Mononuclear cell (primary cell): Measurements from ENCODE around the gene REN. TPM values are rescaled to one million over a fixed set of nuclear protein-coding genes. Genes with fewer than 3 reads are reported as not detected.

Experiments used
- H3K27me3 ChIP-seq: 2 replicates; pipeline ENCODE4 v1.6.0; 2011; ENCODE audit warnings: low read length, control low read depth; ENCODE audit not compliant: insufficient read depth
- H3K4me1 ChIP-seq: 2 replicates; pipeline ENCODE4 v1.5.1; 2011; ENCODE audit warnings: mild to moderate bottlenecking, low read length, control low read depth; ENCODE audit not compliant: insufficient read depth
- H3K4me3 ChIP-seq: 2 replicates; pipeline ENCODE4 v1.5.1; 2011; ENCODE audit warnings: mild to moderate bottlenecking, low read length, moderate library complexity
- H3K9me3 ChIP-seq: 2 replicates; pipeline ENCODE4 v1.5.1; 2011; ENCODE audit warnings: low read depth, mild to moderate bottlenecking, control low read depth, low read length
- total RNA-seq: library from RNA; depleted of rRNA; stranded (reverse); fragments of >200 nt; gene quantifications from one replicate; pipeline ENCODE4 v1.2.3, GENCODE V29; 2012

Gene REN
- total RNA-seq = not detected

DNA sequence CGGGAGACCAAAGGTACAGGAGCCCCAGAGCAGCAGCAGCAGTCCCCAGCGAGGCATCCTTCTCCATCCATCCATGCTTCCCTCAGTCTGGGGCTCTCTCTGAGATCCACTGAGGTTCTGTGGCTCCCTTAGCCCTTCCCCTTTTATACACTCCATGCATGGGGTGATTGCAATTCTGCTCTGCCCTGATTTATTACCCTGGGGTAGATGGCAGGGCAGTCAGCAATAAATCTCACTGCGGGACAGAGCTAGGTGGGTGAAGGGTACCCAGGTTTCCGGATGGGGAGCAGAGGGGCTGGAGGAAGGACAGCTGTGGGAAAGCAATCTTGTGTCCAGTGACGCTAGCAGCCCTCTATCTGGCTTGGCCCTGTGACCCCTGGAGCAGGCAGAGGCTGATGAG, at the start of gene REN:
REN (minus strand) TSS at position 119 of the 400 bp plus-strand sequence; CDS start at position 75, 44 bp downstream.
- Histone ChIP-seq H3K9me3 (peaks cover 22% of the 10 kb centered on the region), H3K4me1 (no peaks in the 10 kb centered on the region), H3K27me3 (no peaks in the 10 kb centered on the region), H3K4me3 (no peak within 1 kb of the TSS)

DNA sequence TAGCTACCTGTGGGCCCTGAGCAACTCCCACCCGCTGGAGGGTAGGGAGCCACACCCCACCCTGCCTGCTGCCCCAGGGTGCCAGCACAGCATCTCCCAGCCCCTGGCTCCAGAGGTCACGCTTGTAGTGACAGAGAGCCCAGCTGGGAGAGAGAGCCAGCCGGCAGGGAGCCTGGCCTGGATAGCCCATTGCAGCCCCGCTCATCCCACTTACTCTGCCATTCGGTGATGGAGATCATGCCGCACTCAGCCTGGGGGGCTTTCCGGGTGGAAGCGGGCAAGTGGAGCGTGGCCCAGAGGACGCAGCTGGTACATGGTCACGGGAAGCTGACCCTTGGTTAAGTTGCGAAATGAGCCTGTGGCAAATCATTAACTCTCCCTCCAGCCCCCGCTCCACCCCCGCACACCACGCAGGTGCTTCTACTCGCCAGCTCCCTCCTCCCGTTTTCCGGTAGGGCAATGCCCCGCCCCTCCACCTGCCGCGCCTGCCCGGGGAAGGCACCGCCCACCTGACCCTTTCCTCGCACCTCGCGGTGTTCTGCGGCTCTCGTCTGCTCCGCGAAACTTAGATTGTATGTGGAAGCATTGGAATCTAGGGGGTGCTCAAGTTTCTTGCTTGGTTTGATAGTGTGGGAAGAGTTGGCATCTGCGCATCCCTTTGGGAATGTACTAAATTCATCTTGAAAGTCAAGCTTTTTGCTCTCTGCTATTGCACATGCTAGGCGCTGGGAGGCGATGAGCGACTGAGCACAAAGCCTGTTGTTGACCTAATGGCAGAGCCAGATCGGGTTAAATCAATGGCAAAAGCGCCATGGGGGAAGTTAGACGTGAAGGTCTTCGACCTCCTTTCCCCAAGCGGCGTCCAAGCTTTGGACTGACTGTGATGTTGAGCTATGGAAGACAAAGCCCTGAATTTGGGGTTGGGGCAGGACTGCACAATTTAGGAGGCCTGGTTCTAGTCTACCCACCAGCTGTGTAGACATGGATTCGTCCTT, 47.8 kb upstream of the REN start, which contains the start of gene GOLT1A:
GOLT1A (minus strand) TSS at position 321 of the 995 bp plus-strand sequence; CDS start at position 239, 82 bp downstream.
- peaks cover 10% of the 10 kb centered on the region for H3K4me1 ChIP-seq
- no peak within 1 kb of the TSS for H3K4me3 ChIP-seq

DNA sequence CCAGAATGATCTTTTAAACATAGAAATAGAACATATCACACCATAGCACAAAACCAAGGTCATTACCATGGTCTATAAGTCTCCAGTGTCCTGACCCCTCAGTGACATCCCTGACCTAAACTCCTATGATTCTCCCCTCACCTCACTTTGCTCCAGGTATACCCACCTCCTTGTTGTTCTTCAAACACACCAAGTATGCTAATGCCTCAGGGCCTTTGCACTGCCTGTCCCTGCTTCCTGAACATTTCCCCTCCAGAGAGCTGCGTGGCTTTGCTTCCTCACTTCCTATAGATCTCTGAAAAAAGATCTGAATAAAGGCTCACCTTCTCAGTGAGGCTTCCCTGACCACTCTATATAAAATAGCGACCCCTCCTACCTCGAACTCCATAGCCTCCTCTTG, 46.6 kb upstream of the REN start:
- Histone ChIP-seq H3K27me3 (no peaks in the 10 kb centered on the region), H3K4me1 (peaks cover 10% of the 10 kb centered on the region), H3K9me3 (no peaks in the 10 kb centered on the region), H3K4me3 (no peak overlapping the region)

More for the DNA sequence above, 47.8 kb upstream of the REN start, which contains the start of gene GOLT1A:
- Histone ChIP-seq H3K9me3 (no peaks in the 10 kb centered on the region), H3K27me3 (no peaks in the 10 kb centered on the region)

DNA sequence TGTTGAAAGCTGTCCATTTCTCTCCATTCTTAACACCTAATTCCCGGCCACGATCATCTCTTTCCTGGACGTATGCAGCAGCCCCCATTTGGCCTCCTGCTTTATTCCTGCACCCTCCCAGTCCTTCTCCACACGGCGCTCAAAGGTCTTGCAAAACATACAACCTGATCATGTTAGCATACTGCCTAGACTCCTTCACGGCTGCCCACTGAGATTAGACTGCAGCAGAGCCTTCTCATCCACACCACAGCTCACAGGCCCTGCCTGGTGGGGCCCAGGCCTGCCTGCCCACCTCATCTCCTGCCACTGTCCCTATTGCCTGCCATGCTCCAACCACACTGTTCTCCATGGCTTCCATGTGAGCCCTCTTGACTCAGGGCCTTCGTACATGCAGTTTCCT, 44.9 kb upstream of the REN start:
- Histone ChIP-seq H3K9me3 (no peaks in the 10 kb centered on the region), H3K4me3 (no peak overlapping the region)

DNA sequence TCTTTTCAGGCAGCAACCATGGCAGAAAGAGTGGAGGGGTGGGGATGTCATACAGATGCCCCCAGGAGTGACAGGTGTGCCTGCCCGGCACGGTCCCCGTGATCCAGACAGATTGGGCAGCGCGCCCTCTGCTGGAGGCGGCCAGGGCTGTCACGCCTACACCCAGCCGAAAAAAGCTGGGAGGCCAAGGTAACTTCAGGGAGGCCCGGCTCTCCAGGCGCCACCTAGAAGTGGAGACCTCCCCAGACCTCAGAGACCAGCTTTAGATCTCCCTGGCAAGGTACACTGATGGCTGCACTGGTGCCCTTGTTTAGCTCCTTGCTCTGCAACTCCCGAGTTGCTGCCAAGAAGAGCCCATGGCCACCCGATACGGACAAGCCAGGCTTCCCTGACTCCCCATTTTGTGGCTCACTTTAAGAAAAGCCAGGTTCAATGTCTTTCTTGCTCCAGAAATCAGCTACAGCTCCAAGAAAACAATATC, 41.0 kb upstream of the REN start:
- H3K4me3 ChIP-seq = no peak overlapping the region
- H3K27me3 ChIP-seq = peaks cover 15% of the 10 kb centered on the region

More for the DNA sequence above, 44.9 kb upstream of the REN start:
- peaks cover 9% of the 10 kb centered on the region for H3K27me3 ChIP-seq
- H3K4me1 ChIP-seq = peaks cover 14% of the 10 kb centered on the region

DNA sequence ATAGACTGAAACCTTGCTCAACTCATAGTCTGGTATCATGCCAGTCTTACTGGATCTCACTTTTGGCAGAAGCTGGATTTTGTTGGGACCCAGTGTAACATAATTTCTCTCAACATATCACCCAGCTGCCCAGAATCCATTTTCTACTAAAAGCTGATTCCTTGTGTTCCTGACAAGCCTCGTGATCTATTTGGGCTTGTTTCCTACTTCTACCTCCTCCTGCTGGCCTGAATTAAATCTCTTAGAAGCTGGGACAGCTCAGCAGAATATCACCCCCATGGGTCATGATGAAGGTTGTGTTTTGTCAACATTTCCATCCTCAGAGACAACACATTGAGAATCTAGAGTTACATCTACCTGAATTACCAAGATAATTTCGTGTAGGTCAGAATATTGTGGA, 40.0 kb upstream of the REN start:
- Histone ChIP-seq H3K27me3 (peaks cover 15% of the 10 kb centered on the region), H3K4me3 (no peak overlapping the region), H3K4me1 (peaks cover 4% of the 10 kb centered on the region), H3K9me3 (no peaks in the 10 kb centered on the region)

More for the DNA sequence above, 41.0 kb upstream of the REN start:
- H3K9me3 ChIP-seq = no peaks in the 10 kb centered on the region
- peaks cover 4% of the 10 kb centered on the region for H3K4me1 ChIP-seq

DNA sequence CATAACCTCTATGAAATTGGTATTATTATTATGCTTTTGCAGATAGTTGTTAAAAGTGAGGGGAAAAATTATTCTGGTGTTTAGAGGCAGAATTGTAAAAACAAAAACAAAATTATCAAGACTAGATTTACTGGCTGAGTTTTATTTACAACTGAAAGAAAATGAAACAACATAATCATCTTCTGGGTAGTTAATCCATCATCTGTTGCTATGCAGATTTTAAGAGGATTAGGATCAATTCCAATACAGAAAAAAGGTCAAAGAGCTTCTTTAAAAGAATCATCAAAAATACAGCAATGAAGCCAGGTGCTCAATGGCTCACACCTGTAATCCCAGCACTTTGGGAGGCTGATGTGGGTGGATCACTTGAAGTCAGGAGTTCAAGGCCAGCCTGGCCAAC, 39.3 kb upstream of the REN start:
- peaks cover 4% of the 10 kb centered on the region for H3K4me1 ChIP-seq

DNA sequence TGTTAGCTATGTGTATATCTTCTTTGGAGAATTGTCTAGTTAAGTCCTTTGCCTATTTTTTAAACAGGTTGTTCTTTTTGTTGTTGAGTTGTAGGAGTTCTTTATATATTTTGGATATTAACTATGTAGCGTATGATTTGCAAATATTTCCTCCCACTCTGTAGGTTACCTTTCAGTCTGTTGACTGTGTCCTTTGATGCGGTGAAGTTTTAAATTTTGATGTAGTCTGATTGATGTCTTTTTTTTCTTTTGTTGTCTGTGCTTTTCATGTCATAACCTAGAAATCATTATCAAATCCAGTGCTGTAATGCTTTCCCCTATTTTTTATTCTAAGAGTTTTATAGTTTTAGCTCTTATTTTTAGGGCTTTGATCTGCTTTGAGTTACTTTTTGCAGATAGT, 38.8 kb upstream of the REN start:
- Histone ChIP-seq H3K4me1 (peaks cover 4% of the 10 kb centered on the region), H3K4me3 (no peak overlapping the region), H3K27me3 (peaks cover 15% of the 10 kb centered on the region), H3K9me3 (no peaks in the 10 kb centered on the region)

More for the DNA sequence above, 39.3 kb upstream of the REN start:
- no peaks in the 10 kb centered on the region for H3K9me3 ChIP-seq
- no peak overlapping the region for H3K4me3 ChIP-seq
- peaks cover 15% of the 10 kb centered on the region for H3K27me3 ChIP-seq

DNA sequence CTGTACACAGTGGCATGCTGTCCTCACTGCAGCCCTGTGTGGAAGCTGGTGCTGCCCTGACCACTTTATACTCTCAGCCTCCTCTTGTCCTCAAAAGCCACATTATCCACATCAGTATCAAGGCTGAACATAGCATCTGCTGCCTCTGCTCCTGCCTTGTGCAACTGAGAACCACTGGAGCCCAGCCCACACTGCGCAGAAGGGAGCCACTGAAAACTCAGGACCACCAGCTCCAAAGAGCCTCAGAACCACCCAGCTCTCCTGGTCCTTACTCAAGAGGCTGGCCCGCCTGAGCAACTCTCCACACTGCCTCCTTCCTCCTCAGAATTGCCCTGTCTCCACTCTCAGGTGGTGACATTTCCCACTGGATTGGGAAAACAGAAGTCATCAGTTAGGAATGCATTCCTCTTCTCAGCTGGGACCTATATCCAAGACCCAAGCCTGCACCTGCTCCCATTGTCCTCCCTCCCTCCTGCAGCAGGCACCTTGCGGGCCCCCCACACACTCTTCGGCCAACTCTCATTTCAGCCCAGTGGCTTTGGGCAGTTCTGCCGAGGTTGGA, 37.1 kb upstream of the REN start:
- Histone ChIP-seq H3K27me3 (peaks cover 15% of the 10 kb centered on the region), H3K4me1 (peaks cover 4% of the 10 kb centered on the region), H3K9me3 (no peaks in the 10 kb centered on the region), H3K4me3 (no peak overlapping the region)

DNA sequence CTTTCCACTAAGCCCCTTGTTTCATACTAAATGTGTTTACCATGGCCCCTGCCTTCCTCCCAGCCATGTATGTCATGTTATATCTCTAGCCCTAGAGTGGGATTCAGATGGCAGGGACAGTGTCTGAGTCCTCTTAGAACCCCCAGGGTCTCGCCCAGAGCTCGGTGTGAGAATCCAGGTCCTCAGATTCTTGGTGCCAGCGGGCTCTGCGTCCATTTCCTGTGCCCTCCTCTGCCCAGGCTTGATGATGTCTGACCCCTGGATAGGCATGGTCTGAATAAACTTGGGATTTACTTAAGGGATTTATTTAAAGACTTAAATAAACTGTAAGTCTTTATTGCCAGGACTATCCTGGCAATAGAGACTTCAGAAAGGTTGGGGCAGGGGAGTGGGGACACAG, 36.3 kb upstream of the REN start:
- no peak overlapping the region for H3K4me3 ChIP-seq
- H3K4me1 ChIP-seq = peaks cover 4% of the 10 kb centered on the region
- H3K9me3 ChIP-seq = no peaks in the 10 kb centered on the region
- peaks cover 15% of the 10 kb centered on the region for H3K27me3 ChIP-seq

DNA sequence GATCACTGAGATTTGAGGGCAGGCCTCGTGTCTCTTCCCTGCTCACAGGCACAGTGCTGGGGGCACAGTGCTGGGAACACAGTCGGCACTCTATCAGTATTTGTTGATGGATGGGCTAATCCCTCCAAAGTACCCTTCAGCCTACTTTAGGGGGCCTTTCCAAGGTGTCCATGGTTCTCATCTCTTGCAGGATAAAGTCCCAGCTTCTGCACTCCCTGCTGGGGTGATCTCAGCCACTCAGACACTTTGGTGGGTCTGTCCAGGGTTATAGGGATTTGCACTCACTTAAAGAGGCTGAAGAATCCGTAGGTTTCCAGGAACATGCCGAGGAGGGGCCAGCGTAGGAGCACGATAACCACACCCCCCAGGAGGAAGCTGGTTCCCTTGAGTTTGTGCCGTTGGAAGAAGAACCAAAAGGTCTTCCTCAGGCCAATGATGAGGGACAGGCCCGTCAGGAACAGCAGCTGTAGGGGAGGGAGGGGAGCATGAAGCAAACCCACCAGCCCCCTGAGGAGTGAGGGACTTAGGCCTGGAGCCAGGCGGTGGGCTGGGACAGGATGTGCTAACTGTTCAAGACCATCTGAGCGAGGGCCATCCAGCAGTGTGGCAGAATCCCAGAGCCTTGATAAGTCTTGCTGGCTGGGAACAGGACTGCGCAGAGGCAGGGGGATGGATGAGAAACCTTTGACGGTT, 35.4 kb upstream of the REN start:
- Histone ChIP-seq H3K4me1 (no peaks in the 10 kb centered on the region), H3K4me3 (no peak overlapping the region), H3K9me3 (no peaks in the 10 kb centered on the region), H3K27me3 (peaks cover 10% of the 10 kb centered on the region)

DNA sequence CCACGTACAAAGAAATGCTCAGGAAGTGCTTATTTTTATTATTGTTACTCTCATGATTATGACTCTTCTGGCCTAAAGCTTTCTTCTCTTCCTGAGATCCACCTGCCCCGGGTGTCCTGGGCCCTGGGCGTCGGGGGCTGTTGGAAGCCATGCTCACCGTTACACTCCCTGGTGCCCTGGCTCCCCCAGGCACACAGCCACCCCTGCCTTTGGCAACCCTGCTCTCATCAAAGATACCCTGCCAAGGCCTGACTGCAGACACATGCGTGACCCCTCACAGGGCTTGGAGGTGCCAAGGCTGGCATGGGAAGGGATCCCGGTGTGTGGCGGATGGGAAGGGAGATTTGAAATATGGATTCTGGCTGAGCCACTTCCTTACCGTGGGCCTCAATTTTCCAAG, 33.4 kb upstream of the REN start:
- H3K4me1 ChIP-seq = no peaks in the 10 kb centered on the region
- H3K4me3 ChIP-seq = no peak overlapping the region
- H3K9me3 ChIP-seq = no peaks in the 10 kb centered on the region
- peaks cover 5% of the 10 kb centered on the region for H3K27me3 ChIP-seq

DNA sequence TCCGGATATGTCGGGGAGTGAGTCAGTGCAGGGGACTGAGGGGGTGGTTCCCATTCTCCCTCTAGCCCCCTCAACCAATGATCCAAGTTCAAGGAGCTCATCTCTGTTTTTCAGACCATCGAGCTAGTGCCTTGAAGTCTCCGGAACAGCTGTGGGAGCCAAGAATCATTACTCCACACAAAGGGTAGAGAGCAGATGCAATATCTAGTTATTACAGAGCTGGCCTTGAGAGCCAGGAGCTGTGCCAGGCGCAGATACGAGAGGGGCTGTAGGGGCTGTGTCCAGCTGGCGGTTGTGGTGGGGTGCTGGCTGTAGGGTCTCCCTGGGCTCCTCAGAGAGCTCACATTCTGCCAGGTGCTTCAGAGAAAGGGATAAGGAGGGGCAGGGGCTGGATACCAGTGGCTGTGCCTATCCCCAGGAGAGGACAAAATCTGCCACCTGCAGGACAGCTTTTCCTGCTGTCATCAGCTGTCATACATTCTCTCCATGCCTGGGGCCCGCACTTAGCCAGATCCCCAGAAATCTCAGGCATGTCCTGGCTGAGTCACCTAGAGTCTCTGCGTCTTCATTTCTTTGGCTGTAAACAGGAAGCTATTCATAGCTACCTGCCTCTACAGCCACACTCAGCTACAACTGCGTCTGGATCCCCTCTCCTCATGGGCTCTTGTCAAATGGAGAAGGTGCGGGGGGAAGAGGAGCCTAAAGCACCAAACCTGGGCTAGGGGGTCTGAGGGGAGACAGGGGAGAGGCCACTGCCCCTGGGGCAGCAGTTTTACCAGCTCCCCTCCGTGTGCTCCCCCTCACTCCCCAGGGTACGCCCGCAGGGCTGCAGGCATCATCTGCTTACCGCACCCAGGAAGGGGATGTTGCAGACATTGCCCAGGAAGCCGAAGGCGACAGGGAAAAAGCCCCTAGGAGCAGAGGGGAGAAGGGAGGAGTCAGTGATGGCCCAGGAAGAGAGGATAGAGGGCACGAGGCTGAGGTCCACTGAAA, 32.5 kb upstream of the REN start:
- Histone ChIP-seq H3K4me3 (no peak overlapping the region), H3K9me3 (no peaks in the 10 kb centered on the region), H3K27me3 (no peaks in the 10 kb centered on the region), H3K4me1 (no peaks in the 10 kb centered on the region)

DNA sequence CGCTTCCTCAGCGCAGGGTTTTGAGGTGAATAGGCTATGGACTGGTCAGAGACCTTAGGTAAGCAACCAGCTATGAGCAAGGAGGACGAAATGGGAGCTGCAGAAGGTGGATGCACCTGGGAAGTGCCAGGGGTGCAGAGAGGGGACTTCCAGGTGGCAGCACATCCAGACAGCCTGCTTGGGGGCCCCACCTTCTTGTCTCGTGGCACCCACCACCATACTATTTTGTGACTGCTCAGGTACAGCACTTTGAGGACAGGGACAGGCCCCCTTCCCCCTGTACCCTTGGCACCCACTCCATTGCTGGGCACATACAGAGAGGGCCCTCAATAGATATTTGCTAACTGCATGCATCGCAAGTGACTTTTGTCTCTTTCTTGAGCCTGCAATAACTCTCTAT, 30.9 kb upstream of the REN start:
- no peaks in the 10 kb centered on the region for H3K9me3 ChIP-seq
- no peak overlapping the region for H3K4me3 ChIP-seq
- H3K27me3 ChIP-seq = peaks cover 4% of the 10 kb centered on the region
- H3K4me1 ChIP-seq = no peaks in the 10 kb centered on the region
